ENCODE results near the gene WWOX. TPM values are rescaled to one million over a fixed set of nuclear protein-coding genes. Genes with fewer than 3 reads are reported as not detected.

The WWOX gene
- total RNA-seq, 1 donor from 2014 or later, result 8.9 TPM

DNA sequence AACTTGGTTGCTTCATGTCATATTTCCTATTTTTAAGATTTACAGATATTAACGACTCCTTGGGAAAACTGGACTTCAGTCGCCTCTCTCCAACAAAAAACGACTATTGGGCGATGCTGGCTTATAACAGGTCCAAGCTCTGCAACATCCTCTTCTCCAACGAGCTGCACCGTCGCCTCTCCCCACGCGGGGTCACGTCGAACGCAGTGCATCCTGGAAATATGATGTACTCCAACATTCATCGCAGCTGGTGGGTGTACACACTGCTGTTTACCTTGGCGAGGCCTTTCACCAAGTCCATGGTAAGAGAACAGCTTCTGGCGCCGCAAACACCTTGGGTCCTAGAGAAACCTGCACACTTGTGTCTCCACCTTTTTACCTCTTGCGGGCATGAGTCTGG is 333.0 kb downstream of the WWOX start:
- Histone ChIP-seq H3K4me3 (no peak overlapping the region), H3K27ac (replicated peaks) (no peak overlapping the region), H3K9me3 (replicated peaks) (no peaks in the 10 kb centered on the region), H3K4me1 (no peaks in the 10 kb centered on the region), H3K27me3 (ENCODE audit: low read depth) (no peaks in the 10 kb centered on the region), H3K36me3 (peaks cover 7% of the 10 kb centered on the region)
- DNase-seq, result no peak
- TF ChIP-seq, protein P1, sequence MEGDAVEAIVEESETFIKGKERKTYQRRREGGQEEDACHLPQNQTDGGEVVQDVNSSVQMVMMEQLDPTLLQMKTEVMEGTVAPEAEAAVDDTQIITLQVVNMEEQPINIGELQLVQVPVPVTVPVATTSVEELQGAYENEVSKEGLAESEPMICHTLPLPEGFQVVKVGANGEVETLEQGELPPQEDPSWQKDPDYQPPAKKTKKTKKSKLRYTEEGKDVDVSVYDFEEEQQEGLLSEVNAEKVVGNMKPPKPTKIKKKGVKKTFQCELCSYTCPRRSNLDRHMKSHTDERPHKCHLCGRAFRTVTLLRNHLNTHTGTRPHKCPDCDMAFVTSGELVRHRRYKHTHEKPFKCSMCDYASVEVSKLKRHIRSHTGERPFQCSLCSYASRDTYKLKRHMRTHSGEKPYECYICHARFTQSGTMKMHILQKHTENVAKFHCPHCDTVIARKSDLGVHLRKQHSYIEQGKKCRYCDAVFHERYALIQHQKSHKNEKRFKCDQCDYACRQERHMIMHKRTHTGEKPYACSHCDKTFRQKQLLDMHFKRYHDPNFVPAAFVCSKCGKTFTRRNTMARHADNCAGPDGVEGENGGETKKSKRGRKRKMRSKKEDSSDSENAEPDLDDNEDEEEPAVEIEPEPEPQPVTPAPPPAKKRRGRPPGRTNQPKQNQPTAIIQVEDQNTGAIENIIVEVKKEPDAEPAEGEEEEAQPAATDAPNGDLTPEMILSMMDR (IDR thresholded peaks at IDR 0.05; ENCODE audit: borderline replicate concordance), result no peak
- intact Hi-C loops (cut with micrococcal nuclease), result no loop called here

GRCh38 chr16:78433116-78433515 is 333.7 kb downstream of the WWOX start:
- Histone ChIP-seq H3K9me3 (replicated peaks) (no peaks in the 10 kb centered on the region), H3K27me3 (ENCODE audit: low read depth) (no peaks in the 10 kb centered on the region), H3K27ac (replicated peaks) (no peak overlapping the region), H3K36me3 (peaks cover 7% of the 10 kb centered on the region), H3K4me1 (no peaks in the 10 kb centered on the region), H3K4me3 (no peak overlapping the region)
- TF ChIP-seq, protein P1 (IDR thresholded peaks at IDR 0.05; ENCODE audit: borderline replicate concordance), result no peak
- intact Hi-C loops (cut with micrococcal nuclease), result no loop called here
- no peak for DNase-seq

GRCh38 chr16:78434401-78434800 is 334.9 kb downstream of the WWOX start:
- Histone ChIP-seq H3K4me3 (no peak overlapping the region), H3K4me1 (no peaks in the 10 kb centered on the region), H3K36me3 (peaks cover 7% of the 10 kb centered on the region), H3K27me3 (ENCODE audit: low read depth) (no peaks in the 10 kb centered on the region), H3K9me3 (replicated peaks) (no peaks in the 10 kb centered on the region), H3K27ac (replicated peaks) (no peak overlapping the region)
- TF ChIP-seq, protein P1 (IDR thresholded peaks at IDR 0.05; ENCODE audit: borderline replicate concordance), result no peak
- intact Hi-C loops (cut with micrococcal nuclease), result no loop called here
- DNase-seq, result no peak

DNA sequence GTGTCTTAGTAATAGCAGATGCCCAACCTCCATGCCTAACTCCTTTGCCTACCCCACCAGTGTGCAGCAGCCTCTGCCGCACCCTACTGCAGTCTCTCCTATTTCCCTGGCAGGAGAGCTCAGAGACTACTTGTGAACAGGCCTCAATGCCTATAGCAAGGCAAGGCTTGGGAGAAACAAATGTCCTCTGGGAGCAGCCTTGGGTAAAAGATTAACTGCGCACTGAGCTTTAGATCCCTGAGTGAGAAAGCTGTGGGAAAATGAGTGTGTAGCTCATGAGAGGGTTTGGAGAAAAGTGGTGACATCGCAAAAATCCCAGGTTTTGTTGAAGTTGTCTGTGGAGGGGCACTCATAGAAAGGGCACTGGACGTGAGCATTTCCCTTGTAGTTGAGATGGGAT is 335.8 kb downstream of the WWOX start:
- H3K9me3 ChIP-seq (replicated peaks), result no peaks in the 10 kb centered on the region
- no peak for DNase-seq
- H3K27ac ChIP-seq (replicated peaks), result no peak overlapping the region
- H3K27me3 ChIP-seq (ENCODE audit: low read depth), result no peaks in the 10 kb centered on the region
- H3K4me1 ChIP-seq, result no peaks in the 10 kb centered on the region
- peaks cover 7% of the 10 kb centered on the region for H3K36me3 ChIP-seq
- intact Hi-C loops (cut with micrococcal nuclease), result no loop called here
- no peak overlapping the region for H3K4me3 ChIP-seq
- TF ChIP-seq, protein P1 (IDR thresholded peaks at IDR 0.05; ENCODE audit: borderline replicate concordance), result no peak

GRCh38 chr16:78436023-78436422 is 336.6 kb downstream of the WWOX start:
- no peak for DNase-seq
- intact Hi-C loops (cut with micrococcal nuclease), result no loop called here

More at GRCh38 chr16:78436023-78436422, 336.6 kb downstream of the WWOX start:
- Histone ChIP-seq H3K9me3 (replicated peaks) (no peaks in the 10 kb centered on the region), H3K4me1 (no peaks in the 10 kb centered on the region), H3K27me3 (ENCODE audit: low read depth) (no peaks in the 10 kb centered on the region), H3K36me3 (peaks cover 7% of the 10 kb centered on the region), H3K4me3 (no peak overlapping the region), H3K27ac (replicated peaks) (no peak overlapping the region)
- TF ChIP-seq, protein P1 (IDR thresholded peaks at IDR 0.05; ENCODE audit: borderline replicate concordance), result no peak

Measured in left ventricle myocardium inferior (tissue), 1 donor.